Measurements from ENCODE around the gene LRRC61. TPM values are rescaled to one million over a fixed set of nuclear protein-coding genes. Genes with fewer than 3 reads are reported as not detected.

Gene LRRC61
- polyA plus RNA-seq, 1 of the 3 experiments (the other 2 are of a cell fraction) = 0.99 TPM

DNA sequence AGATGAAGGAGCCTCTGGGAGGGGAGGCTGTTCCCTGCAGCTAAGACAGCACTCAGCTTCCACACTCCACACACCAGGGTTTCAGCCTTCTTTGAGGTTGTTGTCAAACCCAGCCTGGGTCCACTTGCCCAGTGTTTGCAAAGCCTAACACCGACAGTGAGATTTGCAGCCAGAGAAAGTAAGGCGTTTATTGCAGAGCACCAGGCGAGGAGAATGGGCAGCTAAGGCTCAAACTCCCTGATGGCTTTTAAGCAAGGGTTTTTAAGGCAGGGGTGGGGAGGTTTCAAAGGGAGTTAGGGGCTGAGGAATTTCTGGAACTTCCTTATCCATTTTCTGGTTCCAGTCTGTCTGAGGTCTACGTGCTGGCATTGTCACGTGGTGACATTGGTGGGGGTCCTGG lies 51.3 kb downstream of the LRRC61 start:
- no peaks in the 10 kb centered on the region for H3K9me3 ChIP-seq
- POLR2A ChIA-PET = no interaction called here
- H2AFZ ChIP-seq (ENCODE audit: low read depth) = no peak overlapping the region
- no peaks in the 10 kb centered on the region for H3K9me2 ChIP-seq
- H4K20me1 ChIP-seq (ENCODE audit: insufficient read depth) = no peaks in the 10 kb centered on the region
- TF ChIP-seq MEF2A (IDR thresholded peaks at IDR 0.05; ENCODE audit: borderline replicate concordance, low read depth) = no peak
- no peak for TF ChIP-seq YY1 (IDR thresholded peaks at IDR 0.05; ENCODE audit: low read depth)
- TF ChIP-seq, protein P1, sequence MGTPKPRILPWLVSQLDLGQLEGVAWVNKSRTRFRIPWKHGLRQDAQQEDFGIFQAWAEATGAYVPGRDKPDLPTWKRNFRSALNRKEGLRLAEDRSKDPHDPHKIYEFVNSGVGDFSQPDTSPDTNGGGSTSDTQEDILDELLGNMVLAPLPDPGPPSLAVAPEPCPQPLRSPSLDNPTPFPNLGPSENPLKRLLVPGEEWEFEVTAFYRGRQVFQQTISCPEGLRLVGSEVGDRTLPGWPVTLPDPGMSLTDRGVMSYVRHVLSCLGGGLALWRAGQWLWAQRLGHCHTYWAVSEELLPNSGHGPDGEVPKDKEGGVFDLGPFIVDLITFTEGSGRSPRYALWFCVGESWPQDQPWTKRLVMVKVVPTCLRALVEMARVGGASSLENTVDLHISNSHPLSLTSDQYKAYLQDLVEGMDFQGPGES (IDR thresholded peaks at IDR 0.05; ENCODE audit: low read depth, low read length) = no peak
- TF ChIP-seq, protein P2, sequence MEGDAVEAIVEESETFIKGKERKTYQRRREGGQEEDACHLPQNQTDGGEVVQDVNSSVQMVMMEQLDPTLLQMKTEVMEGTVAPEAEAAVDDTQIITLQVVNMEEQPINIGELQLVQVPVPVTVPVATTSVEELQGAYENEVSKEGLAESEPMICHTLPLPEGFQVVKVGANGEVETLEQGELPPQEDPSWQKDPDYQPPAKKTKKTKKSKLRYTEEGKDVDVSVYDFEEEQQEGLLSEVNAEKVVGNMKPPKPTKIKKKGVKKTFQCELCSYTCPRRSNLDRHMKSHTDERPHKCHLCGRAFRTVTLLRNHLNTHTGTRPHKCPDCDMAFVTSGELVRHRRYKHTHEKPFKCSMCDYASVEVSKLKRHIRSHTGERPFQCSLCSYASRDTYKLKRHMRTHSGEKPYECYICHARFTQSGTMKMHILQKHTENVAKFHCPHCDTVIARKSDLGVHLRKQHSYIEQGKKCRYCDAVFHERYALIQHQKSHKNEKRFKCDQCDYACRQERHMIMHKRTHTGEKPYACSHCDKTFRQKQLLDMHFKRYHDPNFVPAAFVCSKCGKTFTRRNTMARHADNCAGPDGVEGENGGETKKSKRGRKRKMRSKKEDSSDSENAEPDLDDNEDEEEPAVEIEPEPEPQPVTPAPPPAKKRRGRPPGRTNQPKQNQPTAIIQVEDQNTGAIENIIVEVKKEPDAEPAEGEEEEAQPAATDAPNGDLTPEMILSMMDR (IDR thresholded peaks at IDR 0.05) = no peak
- TF ChIP-seq, protein P3, sequence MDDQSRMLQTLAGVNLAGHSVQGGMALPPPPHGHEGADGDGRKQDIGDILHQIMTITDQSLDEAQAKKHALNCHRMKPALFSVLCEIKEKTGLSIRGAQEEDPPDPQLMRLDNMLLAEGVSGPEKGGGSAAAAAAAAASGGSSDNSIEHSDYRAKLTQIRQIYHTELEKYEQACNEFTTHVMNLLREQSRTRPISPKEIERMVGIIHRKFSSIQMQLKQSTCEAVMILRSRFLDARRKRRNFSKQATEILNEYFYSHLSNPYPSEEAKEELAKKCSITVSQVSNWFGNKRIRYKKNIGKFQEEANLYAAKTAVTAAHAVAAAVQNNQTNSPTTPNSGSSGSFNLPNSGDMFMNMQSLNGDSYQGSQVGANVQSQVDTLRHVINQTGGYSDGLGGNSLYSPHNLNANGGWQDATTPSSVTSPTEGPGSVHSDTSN (IDR thresholded peaks at IDR 0.05) = no peak
- TF ChIP-seq SMC3 (IDR thresholded peaks at IDR 0.05; ENCODE audit: low read depth, low read length) = no peak
- no peak for TF ChIP-seq NFIC (IDR thresholded peaks at IDR 0.05; ENCODE audit: borderline replicate concordance)
- no peak for TF ChIP-seq EP300 (IDR thresholded peaks at IDR 0.05; ENCODE audit: borderline replicate concordance in 1 of 2, low read depth in 1 of 2, low read length in 1 of 2)
- TF ChIP-seq TCF12 (IDR thresholded peaks at IDR 0.05) = no peak
- TF ChIP-seq, protein P4, sequence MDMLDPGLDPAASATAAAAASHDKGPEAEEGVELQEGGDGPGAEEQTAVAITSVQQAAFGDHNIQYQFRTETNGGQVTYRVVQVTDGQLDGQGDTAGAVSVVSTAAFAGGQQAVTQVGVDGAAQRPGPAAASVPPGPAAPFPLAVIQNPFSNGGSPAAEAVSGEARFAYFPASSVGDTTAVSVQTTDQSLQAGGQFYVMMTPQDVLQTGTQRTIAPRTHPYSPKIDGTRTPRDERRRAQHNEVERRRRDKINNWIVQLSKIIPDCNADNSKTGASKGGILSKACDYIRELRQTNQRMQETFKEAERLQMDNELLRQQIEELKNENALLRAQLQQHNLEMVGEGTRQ (IDR thresholded peaks at IDR 0.05; ENCODE audit: borderline replicate concordance, low read depth, low read length) = no peak
- TF ChIP-seq FOXM1 (IDR thresholded peaks at IDR 0.05; ENCODE audit: low read depth) = no peak
- DNase-seq = no peak
- H3K27me3 ChIP-seq (ENCODE audit: insufficient read depth) = no peaks in the 10 kb centered on the region
- CTCF ChIA-PET = interaction anchor here (0.8 to 1.4 kb wide), 7 partner anchors 11 to 89 kb away, joined by 3 to 5 read pairs (median 4); no protein-coding TSS in a partner anchor
- H3K27ac ChIP-seq (ENCODE audit: low read depth in 2 of 2, low read length in 1 of 2) = no peak overlapping the region
- H3F3A ChIP-seq (replicated peaks; ENCODE audit: insufficient read depth) = peaks cover 30% of the 10 kb centered on the region
- H3K4me3 ChIP-seq (ENCODE audit: low read depth in 2 of 2, low read length in 1 of 2) = no peak overlapping the region
- peaks cover 9 to 31% of the 10 kb centered on the region in 2 experiments; a peak in 3 of 4 replicates for H3K4me1 ChIP-seq (ENCODE audit: control insufficient read depth in 1 of 2, insufficient read depth in 2 of 2, low read depth in 1 of 2, low read length in 1 of 2)
- H3K9ac ChIP-seq = no peak overlapping the region
- H3K36me3 ChIP-seq (replicated peaks in 1 of 2; ENCODE audit: control insufficient read depth in 1 of 2, insufficient read depth in 2 of 2, low read length in 1 of 2) = peaks cover 19 to 49% of the 10 kb centered on the region in 2 experiments
- 93% methylated on average over 5 of the region's 5 CpGs for WGBS (ENCODE audit: low lambda C conversion rate)
- peaks cover 40% of the 10 kb centered on the region for H3K79me2 ChIP-seq (ENCODE audit: insufficient read depth)
- no peak overlapping the region for H3K4me2 ChIP-seq
